GM18868 (cell line): ENCODE results near the gene FADD.

ENCODE experiments used
- ATAC-seq: cut with Tn5 transposase; IDR thresholded peaks from one replicate; pipeline ENCODE4 v1.9.1; 2021; ENCODE audit warnings: mild to moderate bottlenecking, moderate library complexity; ENCODE audit not compliant: unreplicated experiment

FADD gene

GRCh38 chr11:70202920-70203750 lies at the start of gene FADD:
Gene FADD (plus strand): TSS chr11:70203296. CDS start chr11:70203460, 164 bp downstream.
- peak; percentile 61 for ATAC-seq

DNA sequence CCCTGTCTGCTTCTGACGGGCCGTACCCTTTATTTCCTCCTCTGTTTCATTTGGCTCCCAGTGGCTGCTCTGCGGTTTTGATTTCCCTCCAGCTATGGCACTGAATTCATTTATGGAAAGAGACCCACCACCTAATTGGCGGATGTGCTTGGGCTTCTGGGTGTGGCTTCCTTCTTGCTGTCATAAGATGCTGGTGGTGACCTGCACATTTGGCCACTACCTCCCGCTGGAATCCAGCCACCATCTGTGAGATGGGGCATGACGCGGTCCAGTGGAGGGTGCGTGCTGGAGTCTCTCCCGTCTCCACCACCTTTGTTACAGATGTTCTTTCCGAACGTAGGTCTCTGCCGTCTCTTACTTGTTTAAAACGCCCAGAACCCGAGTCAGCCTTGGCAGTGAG lies 47.7 kb upstream of the FADD start:
- ATAC-seq = no peak

DNA sequence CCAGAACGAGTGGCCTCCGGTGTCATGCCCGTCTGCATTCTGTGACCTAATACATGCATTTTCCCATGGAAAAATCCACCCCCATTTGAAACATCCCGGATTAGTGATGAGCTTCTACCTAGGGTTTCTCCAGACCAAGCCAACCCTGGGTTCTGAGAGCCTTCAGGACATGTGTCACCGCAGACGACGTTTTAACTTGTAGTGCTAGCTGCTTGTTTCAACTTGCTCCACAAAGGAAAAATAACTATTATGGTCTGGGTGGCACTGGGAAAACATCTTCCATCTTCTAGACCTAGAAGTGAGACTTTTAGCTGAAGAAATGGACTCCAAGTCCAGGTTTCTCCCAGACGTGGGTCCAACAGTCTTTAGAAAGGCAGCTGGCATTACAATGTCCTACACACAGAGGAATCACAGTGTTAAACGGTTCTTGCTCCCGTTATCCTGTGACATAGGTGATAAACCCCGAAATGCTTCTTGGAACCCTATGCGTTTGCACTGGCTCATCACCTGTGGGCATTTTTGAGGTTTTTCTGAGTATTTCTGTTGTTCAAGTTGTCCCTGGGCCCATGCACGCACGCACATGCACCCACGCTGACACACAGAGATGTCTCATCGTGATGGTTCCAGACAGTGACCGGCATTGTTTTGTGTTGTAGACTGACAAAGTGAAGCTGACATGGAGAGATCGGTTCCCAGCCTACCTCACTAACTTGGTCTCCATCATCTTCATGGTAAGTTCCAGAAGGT lies 46.6 kb upstream of the FADD start:
- no peak for ATAC-seq

DNA sequence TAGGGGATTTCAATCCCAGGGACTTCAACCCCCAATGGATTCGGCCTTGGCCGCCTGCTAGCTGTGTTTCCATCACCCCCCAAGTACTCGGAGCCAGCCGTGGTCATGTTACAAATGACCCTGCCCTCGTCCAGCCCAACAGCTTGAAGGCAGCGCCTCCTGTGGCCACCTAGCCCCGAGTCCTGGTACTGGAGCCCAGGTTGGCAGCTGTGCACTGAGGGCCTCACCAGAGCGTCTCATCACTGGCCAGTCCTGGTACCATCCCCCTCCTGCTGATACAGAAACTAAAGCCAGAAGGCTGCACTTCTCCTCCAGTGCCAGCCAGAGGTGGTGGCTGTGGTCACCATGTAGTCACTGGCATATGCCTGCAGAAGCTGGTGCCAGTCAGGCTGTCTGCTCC lies 44.9 kb upstream of the FADD start:
- ATAC-seq = no peak

DNA sequence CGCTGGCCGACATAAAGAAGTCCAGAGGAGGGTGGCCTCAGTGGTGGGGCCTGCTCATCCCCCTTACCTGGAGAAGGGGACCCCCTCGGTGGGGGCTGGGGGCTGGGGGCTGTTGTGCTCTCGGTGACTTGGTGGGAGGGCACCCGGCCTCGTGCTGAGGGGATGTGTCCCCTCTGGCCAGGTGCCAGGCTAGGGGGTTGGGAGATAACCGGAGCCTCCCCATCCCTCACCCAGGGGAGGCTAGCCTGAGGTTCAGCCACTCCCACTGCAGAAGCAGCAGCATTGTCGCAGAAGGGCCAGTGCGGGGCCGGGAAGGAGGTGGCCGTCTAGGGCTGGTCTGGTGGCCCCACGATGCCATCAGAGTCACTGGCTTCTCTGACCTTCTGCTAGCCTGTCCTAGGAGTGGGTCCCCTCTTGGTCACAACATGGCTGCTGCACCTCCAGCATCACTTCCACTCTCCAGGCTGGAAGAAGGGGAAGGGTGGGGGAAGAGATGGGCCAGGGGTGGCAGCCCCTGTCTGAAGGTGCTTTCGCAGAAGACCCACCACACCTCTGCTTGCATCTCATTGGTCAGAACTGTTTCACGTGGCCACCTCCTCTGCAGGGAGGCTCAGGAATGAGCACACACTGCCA lies 44.2 kb upstream of the FADD start:
- no peak for ATAC-seq

DNA sequence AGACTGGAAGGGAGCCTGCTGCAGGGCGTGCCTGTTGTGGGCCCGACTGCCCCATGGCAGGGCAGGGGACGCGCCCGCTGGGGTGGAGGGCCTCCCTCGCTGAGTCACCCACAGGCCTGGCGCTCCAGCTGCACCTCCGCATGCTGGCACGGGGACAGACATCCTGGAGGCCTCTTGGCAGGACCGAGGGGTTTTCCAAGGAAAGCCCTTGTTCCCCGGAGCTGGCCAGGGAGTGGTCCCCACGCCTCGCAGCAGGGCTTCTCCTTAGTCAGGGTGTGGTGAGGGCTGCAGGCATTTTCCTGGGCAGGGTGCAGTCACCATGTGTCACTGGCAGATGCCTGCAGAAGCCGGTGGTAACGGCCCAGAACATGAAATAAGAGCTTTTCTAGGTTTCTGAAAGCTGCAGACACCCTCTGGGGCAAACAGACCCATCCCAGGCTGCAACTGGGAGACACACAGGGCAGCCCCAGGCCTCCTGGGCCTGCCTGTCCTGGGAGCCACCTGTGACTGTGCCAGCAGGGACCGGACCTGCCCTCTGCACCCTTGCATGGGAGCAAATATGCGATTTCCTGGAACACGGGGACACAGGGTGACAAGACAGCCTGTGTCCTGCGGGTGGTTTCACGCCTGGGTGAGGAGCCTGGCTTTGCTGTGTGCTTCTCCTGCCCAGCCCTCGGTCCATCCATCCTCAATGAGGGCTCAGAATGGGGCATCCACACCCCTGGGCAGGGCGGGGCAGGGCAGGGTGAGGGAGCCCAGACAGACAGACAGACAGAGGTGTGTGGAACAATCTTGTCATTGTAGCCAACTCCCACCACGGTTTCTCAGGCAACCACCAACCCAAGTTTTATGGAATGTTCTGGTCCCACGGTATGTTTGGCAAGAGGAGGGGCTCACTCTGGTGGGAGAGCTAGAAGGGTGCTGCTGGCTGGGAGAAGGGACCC lies 43.2 kb upstream of the FADD start:
- ATAC-seq = no peak

- ATAC-seq = no peak
Observed at GRCh38 chr11:70161043-70161625, 42.0 kb upstream of the FADD start.

DNA sequence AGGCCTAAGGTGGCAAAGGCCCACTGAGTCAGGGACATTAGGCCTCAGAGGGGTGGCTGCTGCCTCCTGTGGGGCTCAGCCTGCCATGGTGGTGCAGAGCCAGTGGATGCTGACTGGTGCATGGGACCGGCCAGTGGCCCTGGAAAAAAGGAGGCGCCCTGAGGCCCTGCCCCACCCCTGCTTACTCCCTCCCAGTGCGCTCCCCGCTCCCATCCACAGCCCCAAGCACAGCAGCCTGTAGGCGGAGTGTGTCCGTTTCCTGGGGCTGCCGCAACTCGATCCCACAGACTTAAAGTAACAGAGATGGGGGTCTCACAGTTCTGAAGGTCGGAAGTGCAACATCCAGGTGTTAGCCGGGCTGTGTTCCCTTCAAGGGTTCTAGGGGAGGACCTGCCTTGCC lies 38.4 kb upstream of the FADD start:
- ATAC-seq = no peak

- ATAC-seq = no peak
Observed at GRCh38 chr11:70167120-70167519, 36.0 kb upstream of the FADD start.

- no peak for ATAC-seq
Observed at GRCh38 chr11:70167723-70168404, 35.2 kb upstream of the FADD start.

DNA sequence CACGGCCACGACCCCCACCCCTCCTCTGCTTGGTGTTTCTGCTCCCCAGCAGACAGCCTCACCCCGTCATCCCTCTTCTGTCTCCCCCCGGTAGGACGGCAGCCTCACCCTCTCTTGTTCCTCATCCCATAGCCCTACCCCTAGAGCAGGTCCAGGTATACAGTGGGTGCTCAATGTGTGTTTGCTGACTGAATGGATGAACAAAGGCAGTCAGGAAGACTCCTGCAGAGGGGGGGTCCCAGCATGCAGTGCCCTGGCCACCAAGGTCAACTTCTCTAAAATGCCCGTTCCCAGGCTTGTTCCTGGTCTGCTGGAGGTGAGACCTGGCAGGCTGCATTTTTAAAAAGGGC lies 34.7 kb upstream of the FADD start:
- no peak for ATAC-seq

DNA sequence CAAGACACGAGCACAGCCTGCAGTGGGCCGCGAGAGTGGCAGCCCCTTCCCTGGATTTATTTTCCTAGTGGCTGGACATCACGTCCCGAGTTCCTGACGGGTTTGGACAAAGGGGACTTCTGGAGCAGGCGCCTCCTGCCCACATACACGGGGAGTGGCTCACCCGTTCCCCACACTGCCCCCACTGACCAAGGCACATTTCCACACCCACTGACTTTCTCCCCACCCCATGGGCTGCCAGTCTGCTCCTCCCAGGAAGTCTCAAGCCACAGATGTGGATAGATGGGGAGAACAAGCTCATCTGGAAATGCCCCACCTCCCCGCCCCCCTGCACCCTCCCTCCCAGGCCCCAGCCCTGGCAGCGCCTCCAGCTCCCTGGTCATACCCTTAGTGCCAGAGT lies 34.0 kb upstream of the FADD start:
- no peak for ATAC-seq

GRCh38 chr11:70169632-70170031 lies 33.5 kb upstream of the FADD start:
- ATAC-seq = no peak

DNA sequence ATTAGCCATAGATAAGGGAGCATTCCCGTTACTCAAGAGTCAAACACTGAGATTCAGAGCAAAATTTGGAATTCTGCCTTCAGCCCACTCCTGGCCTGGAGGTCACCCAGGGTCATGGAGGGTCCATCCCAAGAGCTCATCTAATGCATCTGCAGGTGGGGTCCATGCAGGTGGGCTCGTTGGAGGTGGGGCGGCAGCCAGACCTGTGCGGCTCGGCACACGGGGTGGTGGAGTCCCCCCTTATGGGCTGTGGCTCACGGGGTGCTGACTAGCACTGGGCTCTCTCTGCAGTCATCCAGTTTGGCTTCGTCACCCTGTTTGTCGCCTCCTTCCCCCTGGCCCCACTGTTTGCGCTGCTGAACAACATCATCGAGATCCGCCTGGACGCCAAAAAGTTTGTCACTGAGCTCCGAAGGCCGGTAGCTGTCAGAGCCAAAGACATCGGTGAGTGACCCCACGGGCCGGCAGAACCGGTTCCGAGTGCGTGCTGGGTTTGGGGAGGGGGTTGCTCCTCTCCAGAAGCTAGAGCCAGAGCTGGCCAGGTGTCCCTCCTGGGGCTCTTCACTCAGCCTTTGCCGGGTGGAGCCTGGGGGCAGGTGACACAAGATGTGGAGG lies 32.4 kb upstream of the FADD start:
- no peak for ATAC-seq

DNA sequence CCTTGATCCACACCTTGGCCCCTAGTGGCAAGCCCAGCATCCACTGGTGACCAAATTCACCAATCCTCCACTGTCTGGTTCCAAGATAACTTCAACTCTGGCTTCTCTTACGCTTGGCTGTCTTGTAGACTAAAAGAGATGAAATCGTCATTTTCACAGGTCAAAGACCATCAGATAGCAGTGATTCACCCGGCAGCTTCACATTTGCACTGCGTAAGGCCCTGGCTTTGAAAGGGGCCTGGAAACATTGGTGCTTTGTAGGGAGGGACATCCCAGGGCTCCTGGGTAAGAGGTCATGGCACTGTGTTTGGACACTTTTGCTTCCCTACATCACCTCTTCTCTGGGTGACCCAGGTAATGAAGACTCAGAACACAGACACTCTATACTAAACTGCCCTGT lies 30.1 kb upstream of the FADD start:
- ATAC-seq = no peak

- ATAC-seq = no peak
Observed at GRCh38 chr11:70174547-70175235, 28.4 kb upstream of the FADD start.

- no peak for ATAC-seq
Observed at GRCh38 chr11:70175236-70175698, 27.8 kb upstream of the FADD start.

GRCh38 chr11:70176940-70177689 lies 26.0 kb upstream of the FADD start:
- ATAC-seq = no peak
